Endothelial cell of umbilical vein (primary cell): ENCODE measurements around the gene LILRA1. TPM values are rescaled to one million over a fixed set of nuclear protein-coding genes. Genes with fewer than 3 reads are reported as not detected.
"Not testable (repeated sequence)": the region's sequence is repeated elsewhere in the genome, so short reads cannot be mapped to it uniquely, and the experiment has no call there.

ENCODE experiments used
- BruUV-seq: library from RNA; stranded (reverse); fragments of 400-500 nt; replicated peaks from 2 replicates; lab custom pipeline; 2021; lab: Mats Ljungman, UMichigan
- CTCF ChIA-PET: fragments of 300-600, 350-600 bp; sonication (Branson Sonifier 250); formaldehyde crosslinking; loops from one replicate; lab custom pipeline; 2021; ENCODE audit warnings: antibody characterized with exemption, inconsistent platforms; lab: Charles Lee
- POLR2A ChIA-PET: fragments of 300-600, 350-600 bp; sonication (Branson Sonifier 250); formaldehyde crosslinking; loops from one replicate; lab custom pipeline; 2021; ENCODE audit warnings: antibody characterized with exemption, inconsistent platforms; lab: Charles Lee
- DNase-seq: peaks from one replicate; pipeline ENCODE4 v3.0.0-alpha.2; 2011; ENCODE audit warnings: low read depth, low spot score
- FAIRE-seq: peaks from 2 replicates; lab custom pipeline; 2011; peaks lifted over from hg19 to GRCh38; lab: Jason Lieb, UNC
- H2AFZ ChIP-seq: 2 replicates; pipeline ENCODE4 v1.6.0; 2012; ENCODE audit warnings: low read depth, low read length, control low read depth, inconsistent platforms
- H3K27ac ChIP-seq: 2 replicates; pipeline ENCODE4 v1.5.1; 2011; ENCODE audit warnings: low read depth, mild to moderate bottlenecking, control low read depth, low read length, moderate library complexity; ENCODE audit not compliant: insufficient read depth
- H3K27me3 ChIP-seq, 2 experiments: 2 replicates each; pipeline versions ENCODE4 v1.6.0 to v1.6.1; 2011; ENCODE audit warnings: low read length in 2 of 2, mixed read lengths in 1 of 2; ENCODE audit not compliant: control insufficient read depth in 2 of 2, insufficient read depth in 2 of 2
- H3K36me3 ChIP-seq, 2 experiments: 2 replicates in 1 of 2; 3 replicates in 1 of 2; pipeline ENCODE4 v1.5.1; 2011; ENCODE audit warnings: low read length in 2 of 2, mild to moderate bottlenecking in 1 of 2, moderate library complexity in 1 of 2; ENCODE audit not compliant: control insufficient read depth in 2 of 2, insufficient read depth in 2 of 2; ENCODE audit errors: extremely low read depth in 1 of 2
- H3K4me1 ChIP-seq: 3 replicates; pipeline ENCODE4 v1.5.1; 2011; ENCODE audit warnings: mild to moderate bottlenecking, low read length; ENCODE audit not compliant: control insufficient read depth, insufficient read depth; ENCODE audit errors: extremely low read depth
- H3K4me2 ChIP-seq: 2 replicates; pipeline ENCODE4 v1.6.1; 2011; ENCODE audit warnings: low read length, control low read depth, mixed read lengths; ENCODE audit not compliant: insufficient read depth
- H3K4me3 ChIP-seq, 3 experiments: fragments of 200-600 bp in 1 of 3; sonication (generic), shearing (Covaris generic) in 1 of 3; replicated peaks in 1 of 3; 2 replicates each; pipeline ENCODE4 v1.5.1; 2011 to 2016; ENCODE audit warnings: control low read depth in 3 of 3, low read length in 3 of 3, mild to moderate bottlenecking in 2 of 3, inconsistent platforms in 1 of 3, low read depth in 1 of 3, moderate library complexity in 1 of 3; ENCODE audit not compliant: insufficient read depth in 1 of 3
- H3K79me2 ChIP-seq: 2 replicates; pipeline ENCODE4 v1.6.0; 2012; ENCODE audit warnings: low read length, inconsistent platforms; ENCODE audit not compliant: control insufficient read depth, insufficient read depth
- H3K9ac ChIP-seq: replicated peaks from 2 replicates; pipeline ENCODE3; 2011; ENCODE audit warnings: low read length, control low read depth; ENCODE audit not compliant: insufficient read depth; ENCODE audit errors: extremely low read depth
- H3K9me1 ChIP-seq: replicated peaks from 3 replicates; pipeline ENCODE4 v1.6.0; 2011; ENCODE audit warnings: mild to moderate bottlenecking, low read length; ENCODE audit not compliant: control insufficient read depth, insufficient read depth; ENCODE audit errors: extremely low read depth
- H3K9me3 ChIP-seq: replicated peaks from 2 replicates; pipeline ENCODE4 v1.5.1; 2012; ENCODE audit warnings: low read length, inconsistent platforms; ENCODE audit not compliant: control insufficient read depth, insufficient read depth
- H4K20me1 ChIP-seq: replicated peaks from 2 replicates; pipeline ENCODE3; 2011; ENCODE audit warnings: mild to moderate bottlenecking, low read length; ENCODE audit not compliant: control insufficient read depth, insufficient read depth; ENCODE audit errors: extremely low read depth
- EZH2 ChIP-seq: IDR thresholded peaks from 2 replicates; pipeline ENCODE4 v1.6.1; 2012; ENCODE audit warnings: borderline replicate concordance, low read depth, mild to moderate bottlenecking, moderate library complexity, low read length, inconsistent platforms; ENCODE audit not compliant: severe bottlenecking
- FOS ChIP-seq: IDR thresholded peaks from 2 replicates; pipeline ENCODE4 v1.6.1; 2011; ENCODE audit warnings: mild to moderate bottlenecking, low read length, moderate library complexity, borderline replicate concordance; ENCODE audit not compliant: insufficient read depth
- GATA2 ChIP-seq: IDR thresholded peaks from 2 replicates; pipeline ENCODE4 v1.7.0; 2011; ENCODE audit warnings: low read depth, mild to moderate bottlenecking, moderate library complexity, mixed read lengths, low read length; ENCODE audit not compliant: insufficient read length, insufficient read depth
- JUN ChIP-seq: IDR thresholded peaks from 2 replicates; pipeline ENCODE4 v1.6.1; 2011; ENCODE audit warnings: borderline replicate concordance, low read depth; ENCODE audit not compliant: insufficient read length, insufficient read depth
- dilution Hi-C: fragments of 300-500 bp; cut with MboI; formaldehyde crosslinking; loops from one replicate; pipeline ENCODE4 v1.15.0; 2019; ENCODE audit warnings: low sequenced_read_pairs; ENCODE audit not compliant: extremely low pct_ligation_motif_present
- intact Hi-C: fragments of 100-400 bp; cut with micrococcal nuclease; formaldehyde crosslinking; loops from one replicate; pipeline ENCODE4 v1.10.0; 2022
- polyA plus RNA-seq, 4 experiments: library from polyadenylated mRNA; depleted of rRNA in 3 of 4; stranded (reverse) in 3 of 4; unstranded in 1 of 4; fragments of >200 nt; gene quantifications; 2 replicates each; pipeline versions ENCODE4 v1.2.1 to v1.2.3, GENCODE V29; 2011 to 2012; ENCODE audit warnings: missing spikeins in 1 of 4
- total RNA-seq: library from RNA; stranded (reverse); gene quantifications from 2 replicates; pipeline ENCODE4 v1.2.3, GENCODE V29; 2021
- TF ChIP-seq, protein P1 (sequence below): IDR thresholded peaks from 2 replicates; pipeline ENCODE4 v1.6.1; 2011; ENCODE audit not compliant: insufficient read depth, insufficient read length
- TF ChIP-seq, protein P2 (sequence below), 2 donors: IDR thresholded peaks; 1 replicate in 1 of 2; 2 replicates in 1 of 2; pipeline ENCODE4 v1.5.1; 2011; ENCODE audit warnings: low read length in 2 of 2, mild to moderate bottlenecking in 2 of 2, moderate library complexity in 2 of 2, control low read depth in 1 of 2, inconsistent platforms in 1 of 2, low read depth in 1 of 2; ENCODE audit not compliant: insufficient read depth in 1 of 2; ENCODE audit errors: extremely low read depth in 1 of 2

Gene LILRA1
- total and polyA plus RNA-seq, 2 donors (not counting 3 experiments of a cell fraction or from before 2014, with no cell fraction given) = not detected

DNA sequence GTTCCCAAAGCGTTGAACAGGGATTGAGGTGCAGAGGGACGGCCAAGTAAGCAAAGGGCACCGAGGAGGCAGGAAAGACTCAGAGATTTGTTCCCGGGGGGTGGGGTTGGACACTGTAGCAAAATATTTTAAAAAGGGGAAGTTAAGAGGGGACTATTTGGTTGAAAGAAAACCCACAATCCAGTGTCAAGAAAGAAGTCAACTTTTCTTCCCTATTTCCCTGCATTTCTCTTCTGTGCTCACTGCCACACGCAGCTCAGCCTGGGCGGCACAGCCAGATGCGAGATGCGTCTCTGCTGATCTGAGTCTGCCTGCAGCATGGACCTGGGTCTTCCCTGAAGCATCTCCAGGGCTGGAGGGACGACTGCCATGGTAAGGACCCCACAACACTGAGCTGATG is 36.8 kb downstream of the LILRA1 start, which contains the start of gene LILRB1:
Gene LILRB1, plus strand, starts transcription at position 223 of the 400 bp plus-strand sequence. CDS start 590 bp downstream, outside the sequence.
- BruUV-seq, H3K79me2 ChIP-seq, H3K27ac ChIP-seq, CTCF ChIA-PET, POLR2A ChIA-PET, H3K4me1 ChIP-seq, DNase-seq, H3K9me3 ChIP-seq, H3K9me1 ChIP-seq, dilution Hi-C loops, H3K4me3 ChIP-seq, H3K9ac ChIP-seq, H3K4me2 ChIP-seq, H3K27me3 ChIP-seq, H4K20me1 ChIP-seq, H3K36me3 ChIP-seq, FAIRE-seq, H2AFZ ChIP-seq: not testable (repeated sequence)
- intact Hi-C loops = loop anchor here (5.0 kb wide), 1 partner anchor 333 kb away; no protein-coding TSS in a partner anchor

DNA sequence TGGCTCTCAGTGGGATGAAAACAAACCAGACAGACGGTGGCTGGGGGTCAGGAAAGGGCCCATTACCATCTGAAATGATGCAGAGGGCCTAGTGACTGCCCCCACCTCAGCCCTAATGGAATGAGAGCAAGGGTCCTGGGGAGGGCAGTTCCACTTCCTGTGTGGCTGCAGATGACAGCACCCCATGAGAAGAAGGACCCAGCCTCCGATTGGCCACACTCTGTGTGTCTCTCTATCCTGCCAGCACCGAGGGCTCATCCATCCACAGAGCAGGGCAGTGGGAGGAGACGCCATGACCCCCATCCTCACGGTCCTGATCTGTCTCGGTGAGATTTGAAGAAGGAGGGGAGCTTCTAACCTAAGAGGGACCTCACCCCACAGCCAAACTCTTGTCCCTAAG is 37.4 kb downstream of the LILRA1 start:
- Histone ChIP-seq H3K4me1 (no peaks in the 10 kb centered on the region), H3K4me3 (no peak overlapping the region), H4K20me1 (no peaks in the 10 kb centered on the region), H3K79me2 (no peaks in the 10 kb centered on the region), H3K9me3 (no peaks in the 10 kb centered on the region), H3K36me3 (no peaks in the 10 kb centered on the region), H3K27ac (no peak overlapping the region), H3K27me3 (no peaks in the 10 kb centered on the region), H2AFZ (no peak overlapping the region), H3K9ac (no peak overlapping the region), H3K9me1 (no peaks in the 10 kb centered on the region), H3K4me2 (no peak overlapping the region)
- TF ChIP-seq EZH2 = no peak
- TF ChIP-seq FOS = no peak
- no peak for TF ChIP-seq GATA2
- TF ChIP-seq JUN = no peak
- TF ChIP-seq, protein P1, sequence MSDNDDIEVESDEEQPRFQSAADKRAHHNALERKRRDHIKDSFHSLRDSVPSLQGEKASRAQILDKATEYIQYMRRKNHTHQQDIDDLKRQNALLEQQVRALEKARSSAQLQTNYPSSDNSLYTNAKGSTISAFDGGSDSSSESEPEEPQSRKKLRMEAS = no peak
- TF ChIP-seq, protein P2, sequence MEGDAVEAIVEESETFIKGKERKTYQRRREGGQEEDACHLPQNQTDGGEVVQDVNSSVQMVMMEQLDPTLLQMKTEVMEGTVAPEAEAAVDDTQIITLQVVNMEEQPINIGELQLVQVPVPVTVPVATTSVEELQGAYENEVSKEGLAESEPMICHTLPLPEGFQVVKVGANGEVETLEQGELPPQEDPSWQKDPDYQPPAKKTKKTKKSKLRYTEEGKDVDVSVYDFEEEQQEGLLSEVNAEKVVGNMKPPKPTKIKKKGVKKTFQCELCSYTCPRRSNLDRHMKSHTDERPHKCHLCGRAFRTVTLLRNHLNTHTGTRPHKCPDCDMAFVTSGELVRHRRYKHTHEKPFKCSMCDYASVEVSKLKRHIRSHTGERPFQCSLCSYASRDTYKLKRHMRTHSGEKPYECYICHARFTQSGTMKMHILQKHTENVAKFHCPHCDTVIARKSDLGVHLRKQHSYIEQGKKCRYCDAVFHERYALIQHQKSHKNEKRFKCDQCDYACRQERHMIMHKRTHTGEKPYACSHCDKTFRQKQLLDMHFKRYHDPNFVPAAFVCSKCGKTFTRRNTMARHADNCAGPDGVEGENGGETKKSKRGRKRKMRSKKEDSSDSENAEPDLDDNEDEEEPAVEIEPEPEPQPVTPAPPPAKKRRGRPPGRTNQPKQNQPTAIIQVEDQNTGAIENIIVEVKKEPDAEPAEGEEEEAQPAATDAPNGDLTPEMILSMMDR (IDR thresholded peaks at IDR 0.05; ENCODE audit: extremely low read depth in 1 of 2, insufficient read depth in 1 of 2, low read depth in 1 of 2, low read length in 2 of 2) = no peak
- FAIRE-seq (no peak), DNase-seq (no peak)
- BruUV-seq = no TSS peak
- dilution Hi-C loops (no loop called here), intact Hi-C loops (loop anchor here (5.0 kb wide), 1 partner anchor 333 kb away; no protein-coding TSS in a partner anchor)
- ChIA-PET POLR2A (no interaction called here), CTCF (no interaction called here)

DNA sequence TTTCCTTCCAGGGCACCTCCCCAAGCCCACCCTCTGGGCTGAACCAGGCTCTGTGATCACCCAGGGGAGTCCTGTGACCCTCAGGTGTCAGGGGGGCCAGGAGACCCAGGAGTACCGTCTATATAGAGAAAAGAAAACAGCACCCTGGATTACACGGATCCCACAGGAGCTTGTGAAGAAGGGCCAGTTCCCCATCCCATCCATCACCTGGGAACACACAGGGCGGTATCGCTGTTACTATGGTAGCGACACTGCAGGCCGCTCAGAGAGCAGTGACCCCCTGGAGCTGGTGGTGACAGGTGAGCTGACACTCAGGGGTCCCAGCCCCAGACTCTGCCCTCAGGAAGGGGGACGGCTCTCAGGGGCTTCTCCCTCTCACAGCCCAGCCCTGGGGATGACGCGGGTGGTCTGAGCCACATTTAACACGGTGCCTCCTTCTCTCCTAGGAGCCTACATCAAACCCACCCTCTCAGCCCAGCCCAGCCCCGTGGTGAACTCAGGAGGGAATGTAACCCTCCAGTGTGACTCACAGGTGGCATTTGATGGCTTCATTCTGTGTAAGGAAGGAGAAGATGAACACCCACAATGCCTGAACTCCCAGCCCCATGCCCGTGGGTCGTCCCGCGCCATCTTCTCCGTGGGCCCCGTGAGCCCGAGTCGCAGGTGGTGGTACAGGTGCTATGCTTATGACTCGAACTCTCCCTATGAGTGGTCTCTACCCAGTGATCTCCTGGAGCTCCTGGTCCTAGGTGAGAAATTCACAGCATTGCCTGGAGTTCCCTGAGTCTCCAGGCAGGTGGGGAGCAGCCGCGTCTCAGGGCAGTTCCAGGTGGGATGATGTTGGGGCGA is 38.3 kb downstream of the LILRA1 start:
- BruUV-seq, H4K20me1 ChIP-seq, POLR2A ChIA-PET, DNase-seq, H3K4me3 ChIP-seq, CTCF ChIA-PET, H3K9me3 ChIP-seq, H3K27me3 ChIP-seq, dilution Hi-C loops, FAIRE-seq, H3K9ac ChIP-seq, H3K27ac ChIP-seq, H3K4me2 ChIP-seq, H3K9me1 ChIP-seq, H2AFZ ChIP-seq, H3K4me1 ChIP-seq, H3K36me3 ChIP-seq, H3K79me2 ChIP-seq: not testable (repeated sequence)
- intact Hi-C loops = loop anchor here (5.0 kb wide), 1 partner anchor 334 kb away; no protein-coding TSS in a partner anchor
